ENCODE results near the gene GLYATL1. TPM values are rescaled to one million over a fixed set of nuclear protein-coding genes. Genes with fewer than 3 reads are reported as not detected.

GLYATL1 gene
- total RNA-seq, 1 experiment from 2014 or later: not detected

DNA sequence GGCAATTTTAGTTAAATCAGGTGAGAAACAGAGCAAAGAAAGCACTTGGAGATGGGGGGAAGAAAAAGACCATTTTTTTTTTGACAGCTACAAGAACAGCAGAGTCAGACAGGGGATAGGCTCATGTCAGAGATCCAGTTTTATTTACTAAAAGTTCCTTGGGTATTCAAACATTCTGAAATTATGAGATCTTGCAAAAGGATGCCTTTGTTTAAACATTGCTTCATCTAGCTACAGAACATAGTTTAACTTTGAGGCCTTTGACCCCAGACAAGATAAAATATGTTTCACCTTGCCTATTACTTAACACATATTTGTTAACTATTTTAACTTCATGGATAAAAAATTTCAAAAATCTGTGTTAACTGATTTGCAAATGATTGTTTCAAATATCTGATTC is 6.4 kb downstream of the GLYATL1 start:
- Histone ChIP-seq H3K27ac (ENCODE audit: low read length) (no peak overlapping the region), H3K4me1 (ENCODE audit: control insufficient read depth, insufficient read depth, low read length) (no peaks in the 10 kb centered on the region), H3K4me3 (ENCODE audit: low read depth in 2 of 2, low read length in 2 of 2) (no peak overlapping the region), H3K9me3 (ENCODE audit: control insufficient read depth, insufficient read depth, low read depth, low read length) (no peaks in the 10 kb centered on the region), H3K36me3 (ENCODE audit: control insufficient read depth, insufficient read depth, low read length) (no peaks in the 10 kb centered on the region), H3K27me3 (ENCODE audit: control insufficient read depth, insufficient read depth, low read length) (no peaks in the 10 kb centered on the region)
- DNase-seq (ENCODE audit: low read depth, low spot score) (no peak), ATAC-seq (no peak)
- in situ Hi-C loops (cut with HindIII; ENCODE audit: low pct_unique_long_range_greater_than_20kb, low sequenced_read_pairs) (no loop called here), intact Hi-C loops (cut with micrococcal nuclease; ENCODE audit: unreplicated experiment) (no loop called here)
- CTCF ChIA-PET: no interaction called here
- BruUV-seq (replicated peaks): no TSS peak
- TF ChIP-seq, protein P1, sequence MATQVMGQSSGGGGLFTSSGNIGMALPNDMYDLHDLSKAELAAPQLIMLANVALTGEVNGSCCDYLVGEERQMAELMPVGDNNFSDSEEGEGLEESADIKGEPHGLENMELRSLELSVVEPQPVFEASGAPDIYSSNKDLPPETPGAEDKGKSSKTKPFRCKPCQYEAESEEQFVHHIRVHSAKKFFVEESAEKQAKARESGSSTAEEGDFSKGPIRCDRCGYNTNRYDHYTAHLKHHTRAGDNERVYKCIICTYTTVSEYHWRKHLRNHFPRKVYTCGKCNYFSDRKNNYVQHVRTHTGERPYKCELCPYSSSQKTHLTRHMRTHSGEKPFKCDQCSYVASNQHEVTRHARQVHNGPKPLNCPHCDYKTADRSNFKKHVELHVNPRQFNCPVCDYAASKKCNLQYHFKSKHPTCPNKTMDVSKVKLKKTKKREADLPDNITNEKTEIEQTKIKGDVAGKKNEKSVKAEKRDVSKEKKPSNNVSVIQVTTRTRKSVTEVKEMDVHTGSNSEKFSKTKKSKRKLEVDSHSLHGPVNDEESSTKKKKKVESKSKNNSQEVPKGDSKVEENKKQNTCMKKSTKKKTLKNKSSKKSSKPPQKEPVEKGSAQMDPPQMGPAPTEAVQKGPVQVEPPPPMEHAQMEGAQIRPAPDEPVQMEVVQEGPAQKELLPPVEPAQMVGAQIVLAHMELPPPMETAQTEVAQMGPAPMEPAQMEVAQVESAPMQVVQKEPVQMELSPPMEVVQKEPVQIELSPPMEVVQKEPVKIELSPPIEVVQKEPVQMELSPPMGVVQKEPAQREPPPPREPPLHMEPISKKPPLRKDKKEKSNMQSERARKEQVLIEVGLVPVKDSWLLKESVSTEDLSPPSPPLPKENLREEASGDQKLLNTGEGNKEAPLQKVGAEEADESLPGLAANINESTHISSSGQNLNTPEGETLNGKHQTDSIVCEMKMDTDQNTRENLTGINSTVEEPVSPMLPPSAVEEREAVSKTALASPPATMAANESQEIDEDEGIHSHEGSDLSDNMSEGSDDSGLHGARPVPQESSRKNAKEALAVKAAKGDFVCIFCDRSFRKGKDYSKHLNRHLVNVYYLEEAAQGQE (IDR thresholded peaks at IDR 0.05; ENCODE audit: insufficient read depth in 1 of 2, low read depth in 2 of 2, low read length in 1 of 2): no peak
- no peak for TF ChIP-seq SIN3A (IDR thresholded peaks at IDR 0.05; ENCODE audit: borderline replicate concordance, insufficient read depth, low read depth, low read length)
- TF ChIP-seq, protein P2, sequence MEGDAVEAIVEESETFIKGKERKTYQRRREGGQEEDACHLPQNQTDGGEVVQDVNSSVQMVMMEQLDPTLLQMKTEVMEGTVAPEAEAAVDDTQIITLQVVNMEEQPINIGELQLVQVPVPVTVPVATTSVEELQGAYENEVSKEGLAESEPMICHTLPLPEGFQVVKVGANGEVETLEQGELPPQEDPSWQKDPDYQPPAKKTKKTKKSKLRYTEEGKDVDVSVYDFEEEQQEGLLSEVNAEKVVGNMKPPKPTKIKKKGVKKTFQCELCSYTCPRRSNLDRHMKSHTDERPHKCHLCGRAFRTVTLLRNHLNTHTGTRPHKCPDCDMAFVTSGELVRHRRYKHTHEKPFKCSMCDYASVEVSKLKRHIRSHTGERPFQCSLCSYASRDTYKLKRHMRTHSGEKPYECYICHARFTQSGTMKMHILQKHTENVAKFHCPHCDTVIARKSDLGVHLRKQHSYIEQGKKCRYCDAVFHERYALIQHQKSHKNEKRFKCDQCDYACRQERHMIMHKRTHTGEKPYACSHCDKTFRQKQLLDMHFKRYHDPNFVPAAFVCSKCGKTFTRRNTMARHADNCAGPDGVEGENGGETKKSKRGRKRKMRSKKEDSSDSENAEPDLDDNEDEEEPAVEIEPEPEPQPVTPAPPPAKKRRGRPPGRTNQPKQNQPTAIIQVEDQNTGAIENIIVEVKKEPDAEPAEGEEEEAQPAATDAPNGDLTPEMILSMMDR (IDR thresholded peaks at IDR 0.05): no peak
- POLR2A ChIA-PET: no interaction called here

DNA sequence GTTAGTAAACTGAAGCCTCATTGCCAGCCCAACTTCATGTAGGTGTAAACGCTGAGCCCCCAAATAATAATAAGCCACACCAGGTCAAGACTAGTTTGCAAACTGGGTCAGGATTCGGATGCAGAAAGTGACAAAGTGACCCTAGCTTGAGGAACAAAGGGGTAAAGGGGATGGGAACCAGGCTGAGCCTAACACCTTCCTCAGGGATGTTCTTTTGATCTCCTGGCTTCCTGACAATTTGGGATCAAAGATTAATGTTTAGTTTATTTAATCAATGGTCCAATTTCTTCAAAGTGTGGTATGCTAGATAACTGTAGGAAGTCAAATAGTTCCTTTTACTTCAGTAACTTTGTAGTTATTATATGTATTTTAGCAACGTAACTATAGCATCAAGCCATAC is 9.9 kb downstream of the GLYATL1 start:
- no peaks in the 10 kb centered on the region; the same call in 1 of the 2 replicates for H3K27me3 ChIP-seq (ENCODE audit: control insufficient read depth, insufficient read depth, low read length)
- ChIA-PET CTCF (no interaction called here), POLR2A (no interaction called here)
- TF ChIP-seq, protein P2 (IDR thresholded peaks at IDR 0.05): no peak
- TF ChIP-seq SIN3A (IDR thresholded peaks at IDR 0.05; ENCODE audit: borderline replicate concordance, insufficient read depth, low read depth, low read length) (no peak), TCF7L2 (IDR thresholded peaks at IDR 0.05; ENCODE audit: low read depth, low read length) (no peak), POLR2AphosphoS5 (IDR thresholded peaks at IDR 0.05; ENCODE audit: low read depth, low read length) (no peak)
- TF ChIP-seq, protein P1 (IDR thresholded peaks at IDR 0.05; ENCODE audit: insufficient read depth in 1 of 2, low read depth in 2 of 2, low read length in 1 of 2): no peak
- BruUV-seq (replicated peaks): no TSS peak
- H3K36me3 ChIP-seq (ENCODE audit: control insufficient read depth, insufficient read depth, low read length): no peaks in the 10 kb centered on the region
- no peak overlapping the region for H3K4me3 ChIP-seq (ENCODE audit: low read depth in 2 of 2, low read length in 2 of 2)
- no peaks in the 10 kb centered on the region for H3K4me1 ChIP-seq (ENCODE audit: control insufficient read depth, insufficient read depth, low read length)
- intact Hi-C loops (cut with micrococcal nuclease; ENCODE audit: unreplicated experiment): no loop called here
- DNase-seq (ENCODE audit: low read depth, low spot score) (no peak), ATAC-seq (no peak)
- H3K9me3 ChIP-seq (ENCODE audit: control insufficient read depth, insufficient read depth, low read depth, low read length): no peaks in the 10 kb centered on the region
- in situ Hi-C loops (cut with HindIII; ENCODE audit: low pct_unique_long_range_greater_than_20kb, low sequenced_read_pairs): no loop called here
- no peak overlapping the region for H3K27ac ChIP-seq (ENCODE audit: low read length)
